Uterus (tissue), 4 donors: Measurements from ENCODE around the gene GLYR1. TPM values are rescaled to one million over a fixed set of nuclear protein-coding genes. Genes with fewer than 3 reads are reported as not detected.

ENCODE experiments used
- DNase-seq, 2 donors: peaks; one replicate each; pipeline ENCODE4 v3.0.0-alpha.2; 2019 to 2020
- H3K27ac ChIP-seq, 2 donors: fragments of 200-600 bp; sonication (generic); 1 replicate in 1 of 2; 2 replicates in 1 of 2; pipeline ENCODE4 v1.5.1; 2016 to 2018
- H3K27me3 ChIP-seq, 2 donors: fragments of 200-600 bp; sonication (generic); one replicate each; pipeline ENCODE4 v1.5.1; 2018 to 2019; ENCODE audit warnings: control low read depth in 1 of 2
- H3K36me3 ChIP-seq, 2 donors: fragments of 200-600 bp; sonication (generic); one replicate each; pipeline ENCODE4 v1.5.1; 2019; ENCODE audit warnings: control low read depth in 1 of 2
- H3K4me1 ChIP-seq, 2 donors: fragments of 200-600 bp; sonication (generic); one replicate each; pipeline ENCODE4 v1.5.1; 2018 to 2019; ENCODE audit warnings: control low read depth in 1 of 2
- H3K4me3 ChIP-seq, 2 donors: fragments of 200-600 bp; sonication (generic); 1 replicate in 1 of 2; 2 replicates in 1 of 2; pipeline ENCODE4 v1.5.1; 2018 to 2019; ENCODE audit warnings: mild to moderate bottlenecking in 1 of 2
- H3K9me3 ChIP-seq, 2 donors: fragments of 200-600 bp; sonication (generic); one replicate each; pipeline ENCODE4 v1.5.1; 2019; ENCODE audit warnings: control low read depth in 1 of 2
- CTCF ChIP-seq, 4 experiments: fragments of 200-600 bp in 2 of 4; fragments of 450-650 bp in 2 of 4; sonication (generic) in 2 of 4; IDR thresholded peaks; one replicate each; pipeline ENCODE4 v1.5.1; 2016 to 2019; ENCODE audit warnings: antibody characterized with exemption in 4 of 4, mild to moderate bottlenecking in 2 of 4, moderate library complexity in 1 of 4
- POLR2A ChIP-seq, 2 donors: fragments of 450-650 bp; IDR thresholded peaks; one replicate each; pipeline ENCODE4 v1.6.1; 2016; ENCODE audit warnings: antibody characterized with exemption in 2 of 2, mild to moderate bottlenecking in 1 of 2, moderate library complexity in 1 of 2
- intact Hi-C: fragments of 100-400 bp; cut with DNase I; formaldehyde crosslinking; loops from one replicate; pipeline ENCODE4 v1.15.1; 2023; ENCODE audit warnings: low total_unique reads
- total RNA-seq, 4 donors: library from RNA; depleted of rRNA in 3 of 4; stranded (reverse); fragments of >200 nt in 3 of 4; gene quantifications; one replicate each; pipeline versions ENCODE4 v1.1.0 to v1.2.4, GENCODE V29; 2014 to 2023
- donor health status: DM: yes; HTN: yes; CAD: no.

The GLYR1 gene
- total RNA-seq, 4 donors from 2014 or later = 26.6 to 86.3 (median 47.1) TPM

- no peak for TF ChIP-seq CTCF (IDR thresholded peaks at IDR 0.05)
- no peak for TF ChIP-seq POLR2A (IDR thresholded peaks at IDR 0.05)
- intact Hi-C loops = no loop called here
- Histone ChIP-seq H3K36me3 (no peaks in the 10 kb centered on the region), H3K4me3 (no peak overlapping the region), H3K9me3 (no peaks in the 10 kb centered on the region), H3K27ac (no peak overlapping the region), H3K27me3 (no peaks in the 10 kb centered on the region), H3K4me1 (no peaks in the 10 kb centered on the region)
- DNase-seq = no peak
Observed at GRCh38 chr16:4826980-4827379, 20.1 kb downstream of the GLYR1 start.

DNA sequence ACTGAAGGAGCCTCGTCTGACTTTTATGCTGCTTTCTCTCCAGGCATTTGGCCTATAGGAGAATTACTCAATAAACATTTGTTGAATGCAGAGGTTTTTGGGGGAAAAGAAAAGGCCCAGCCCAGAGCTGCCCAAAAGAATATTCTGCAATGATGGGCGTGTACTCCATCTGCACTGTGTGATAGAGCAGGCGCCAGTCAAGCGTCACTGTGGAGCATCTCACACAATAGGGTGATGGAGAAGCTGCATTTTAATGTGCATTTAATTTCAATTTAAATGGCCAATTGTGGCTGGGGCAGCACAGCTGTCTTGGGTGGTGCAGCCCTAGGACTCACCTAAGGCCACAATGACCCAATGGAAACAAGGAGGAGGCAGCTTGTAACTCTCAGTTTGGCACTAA lies 20.6 kb downstream of the GLYR1 start:
- Histone ChIP-seq H3K4me3 (no peak overlapping the region), H3K9me3 (no peaks in the 10 kb centered on the region), H3K36me3 (no peaks in the 10 kb centered on the region), H3K27ac (no peak overlapping the region), H3K4me1 (no peaks in the 10 kb centered on the region), H3K27me3 (no peaks in the 10 kb centered on the region)
- DNase-seq = no peak
- intact Hi-C loops = no loop called here
- TF ChIP-seq CTCF (IDR thresholded peaks at IDR 0.05) = no peak
- no peak for TF ChIP-seq POLR2A (IDR thresholded peaks at IDR 0.05)

DNA sequence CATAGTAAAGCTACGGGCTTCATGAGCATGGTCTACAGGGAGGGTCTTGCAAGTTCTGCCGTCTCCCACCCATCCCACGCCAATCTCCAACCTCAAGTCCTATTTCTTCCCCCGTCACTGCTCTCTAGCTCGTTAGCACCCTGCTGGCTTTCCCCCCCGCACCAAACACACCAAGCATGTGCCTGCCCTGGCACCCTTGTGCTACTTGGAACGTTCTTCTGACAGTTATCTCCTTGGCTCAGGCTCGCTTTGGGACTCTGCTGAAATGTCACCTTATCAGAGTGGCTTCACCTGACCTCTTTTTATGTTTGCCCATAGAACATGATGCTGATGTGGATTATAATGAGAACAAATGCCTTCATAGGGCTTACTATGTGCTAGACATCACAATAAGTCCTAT lies 21.9 kb downstream of the GLYR1 start:
- Histone ChIP-seq H3K27ac (no peak overlapping the region), H3K9me3 (no peaks in the 10 kb centered on the region), H3K4me3 (no peak overlapping the region), H3K4me1 (no peaks in the 10 kb centered on the region), H3K27me3 (no peaks in the 10 kb centered on the region), H3K36me3 (no peaks in the 10 kb centered on the region)
- intact Hi-C loops = no loop called here
- no peak for TF ChIP-seq POLR2A (IDR thresholded peaks at IDR 0.05)
- no peak for TF ChIP-seq CTCF (IDR thresholded peaks at IDR 0.05)
- no peak for DNase-seq

DNA sequence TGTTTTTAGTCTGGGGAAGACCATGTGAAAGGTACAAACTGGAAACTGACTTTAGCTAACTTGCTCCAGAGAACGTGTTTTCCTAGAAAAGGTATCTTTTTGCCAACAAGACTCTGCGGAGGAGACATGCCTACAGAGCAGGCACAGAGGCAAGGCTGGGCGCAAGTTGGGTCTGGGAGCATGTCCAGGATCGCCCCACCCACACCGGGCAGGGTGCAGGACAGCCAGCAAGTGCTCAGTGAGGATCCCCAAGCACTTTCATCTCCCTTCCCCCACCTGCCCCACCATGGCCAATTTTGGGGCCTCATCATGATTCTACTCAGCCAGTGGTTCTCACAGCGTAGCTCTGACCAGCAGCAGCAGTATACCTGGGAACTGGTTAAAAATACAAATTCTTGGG lies 26.4 kb downstream of the GLYR1 start:
- TF ChIP-seq CTCF (IDR thresholded peaks at IDR 0.05) (no peak), POLR2A (IDR thresholded peaks at IDR 0.05) (no peak)
- H3K27me3 ChIP-seq = no peaks in the 10 kb centered on the region
- H3K9me3 ChIP-seq = no peaks in the 10 kb centered on the region
- intact Hi-C loops = no loop called here
- no peak for DNase-seq
- H3K4me1 ChIP-seq = no peaks in the 10 kb centered on the region
- H3K36me3 ChIP-seq = no peaks in the 10 kb centered on the region
- H3K27ac ChIP-seq = no peak overlapping the region
- no peak overlapping the region for H3K4me3 ChIP-seq

DNA sequence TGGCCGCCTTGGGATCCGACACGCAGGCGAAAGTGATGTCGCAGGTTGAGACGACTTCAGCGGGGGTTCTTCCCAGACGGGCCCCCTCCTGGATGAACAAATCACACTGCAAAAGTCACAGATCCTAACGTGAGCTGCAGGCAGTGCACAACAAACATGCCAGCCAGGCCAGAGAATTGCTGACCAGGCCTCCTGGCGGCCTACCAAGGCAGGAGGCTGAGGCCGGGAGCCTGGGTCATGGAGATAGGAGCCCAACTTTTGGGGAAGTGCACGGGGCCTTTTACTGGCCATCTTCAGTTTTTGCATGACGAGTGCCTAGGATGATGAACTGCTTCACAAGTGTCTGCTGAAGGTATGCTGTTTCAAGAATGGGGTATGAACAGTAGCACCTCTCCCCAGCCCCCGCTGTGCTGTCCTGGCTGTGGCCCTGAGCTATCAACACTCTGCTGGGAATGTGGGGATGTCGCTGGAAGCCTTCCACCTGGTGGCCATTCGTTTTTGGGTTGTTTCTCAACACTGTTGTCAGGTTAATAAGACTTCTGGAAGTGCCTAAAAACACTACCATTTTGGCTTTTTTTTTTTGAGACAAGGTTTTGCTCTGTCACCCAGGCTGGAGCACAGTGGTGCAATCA lies 32.4 kb downstream of the GLYR1 start:
- no peak overlapping the region for H3K4me3 ChIP-seq
- TF ChIP-seq POLR2A (IDR thresholded peaks at IDR 0.05) (no peak), CTCF (IDR thresholded peaks at IDR 0.05) (no peak)
- no peak overlapping the region for H3K27ac ChIP-seq
- no peaks in the 10 kb centered on the region for H3K36me3 ChIP-seq
- no peak for DNase-seq
- H3K27me3 ChIP-seq = no peaks in the 10 kb centered on the region
- H3K9me3 ChIP-seq = no peaks in the 10 kb centered on the region
- intact Hi-C loops = no loop called here
- no peaks in the 10 kb centered on the region for H3K4me1 ChIP-seq
